ENCODE measurements around the gene DAPK1.

GRCh38 chr9:87702921-87703320 lies 205.3 kb downstream of the DAPK1 start:
- TF ChIP-seq CTCF (IDR thresholded peaks at IDR 0.05) (no peak), POLR2A (IDR thresholded peaks at IDR 0.05) (no peak)

Measured in adrenal gland (tissue), 5 donors.